ENCODE data around the gene TMEM120B.

TMEM120B gene

GRCh38 chr12:121800694-121801594 lies 88.4 kb downstream of the TMEM120B start (continued):
- TF ChIP-seq ZBTB6 (tag by site-specific recombination; IDR thresholded peaks at IDR 0.05) (no peak), ZNF558 (tag by site-specific recombination; IDR thresholded peaks at IDR 0.05) (no peak), BCL11A (tag by site-specific recombination; IDR thresholded peaks at IDR 0.05; ENCODE audit: low read depth) (no peak), KLF1 (tag by site-specific recombination; IDR thresholded peaks at IDR 0.05) (no peak), ZBTB8A (tag by site-specific recombination; IDR thresholded peaks at IDR 0.05) (peak; percentile 93), ZNF16 (tag by site-specific recombination; IDR thresholded peaks at IDR 0.05; ENCODE audit: low read depth) (no peak), ZNF596 (tag by site-specific recombination; IDR thresholded peaks at IDR 0.05) (no peak), ZSCAN16 (tag by site-specific recombination; IDR thresholded peaks at IDR 0.05) (no peak), ZNF169 (tag by site-specific recombination; IDR thresholded peaks at IDR 0.05) (no peak), ZNF175 (tag by site-specific recombination; IDR thresholded peaks at IDR 0.05) (no peak), ZNF37A (tag by site-specific recombination; IDR thresholded peaks at IDR 0.05) (no peak), ZNF837 (tag by site-specific recombination; IDR thresholded peaks at IDR 0.05) (no peak), ZNF211 (tag by site-specific recombination; IDR thresholded peaks at IDR 0.05; ENCODE audit: low read depth) (no peak), PRDM6 (tag by site-specific recombination; IDR thresholded peaks at IDR 0.05) (no peak), ZFP69B (tag by site-specific recombination; IDR thresholded peaks at IDR 0.05) (peak; percentile 65), PRDM2 (tag by site-specific recombination; IDR thresholded peaks at IDR 0.05; ENCODE audit: borderline replicate concordance) (no peak), ZNF23 (tag by site-specific recombination; IDR thresholded peaks at IDR 0.05; ENCODE audit: borderline replicate concordance) (no peak), ZNF624 (tag by site-specific recombination; IDR thresholded peaks at IDR 0.05) (no peak), OSR2 (tag by site-specific recombination; IDR thresholded peaks at IDR 0.05) (no peak), ZNF433 (tag by site-specific recombination; IDR thresholded peaks at IDR 0.05; ENCODE audit: low read depth) (no peak), INSM2 (tag by site-specific recombination; IDR thresholded peaks at IDR 0.05) (no peak), ZNF677 (tag by site-specific recombination; IDR thresholded peaks at IDR 0.05) (no peak), ZBTB10 (tag by site-specific recombination; IDR thresholded peaks at IDR 0.05) (peak; percentile 96), KLF7 (tag by site-specific recombination; IDR thresholded peaks at IDR 0.05; ENCODE audit: borderline replicate concordance) (no peak), ZEB2 (tag by site-specific recombination; IDR thresholded peaks at IDR 0.05) (no peak; the same call in none of the 2 replicates), FEZF1 (tag by site-specific recombination; IDR thresholded peaks at IDR 0.05) (no peak)

All from HEK293 (cell line).